GM12892 (cell line): ENCODE results near the gene DDX31.

Experiments
- POLR2A ChIP-seq: IDR thresholded peaks from 2 replicates; pipeline ENCODE4 v1.6.1; 2011; ENCODE audit warnings: low read depth, low read length, control low read depth
- TAF1 ChIP-seq: IDR thresholded peaks from 2 replicates; pipeline ENCODE4 v1.6.1; 2011; ENCODE audit warnings: low read depth, mild to moderate bottlenecking, control low read depth, low read length, borderline replicate concordance

- TF ChIP-seq TAF1: no peak
- no peak for TF ChIP-seq POLR2A
Observed at GRCh38 chr9:132615774-132616173, 54.0 kb downstream of the DDX31 start.
